SJSA1 (cell line): Measurements from ENCODE around the gene TMC6. TPM values are rescaled to one million over a fixed set of nuclear protein-coding genes. Genes with fewer than 3 reads are reported as not detected.
"Not testable (repeated sequence)": the region's sequence is repeated elsewhere in the genome, so short reads cannot be mapped to it uniquely, and the experiment has no call there.

Source experiments
- DNase-seq, 2 experiments: peaks; one replicate each; pipeline ENCODE4 v3.0.0-alpha.2; 2015 to 2020; ENCODE audit warnings: low spot score in 2 of 2, low read depth in 1 of 2
- H3K27ac ChIP-seq: fragments of 250-450 bp; sonication (Bioruptor Pico); 2 replicates; pipeline ENCODE4 v1.5.1; 2020; ENCODE audit warnings: mild to moderate bottlenecking, moderate library complexity
- H3K27me3 ChIP-seq: fragments of 250-450 bp; sonication (Bioruptor Pico); replicated peaks from 2 replicates; pipeline ENCODE4 v1.5.1; 2020; ENCODE audit warnings: mild to moderate bottlenecking, moderate library complexity
- H3K36me3 ChIP-seq: fragments of 250-450 bp; sonication (Bioruptor Pico); 2 replicates; pipeline ENCODE4 v1.5.1; 2020; ENCODE audit warnings: mild to moderate bottlenecking
- H3K4me1 ChIP-seq: fragments of 250-450 bp; sonication (Bioruptor Pico); replicated peaks from 2 replicates; pipeline ENCODE4 v1.6.1; 2021; ENCODE audit warnings: mild to moderate bottlenecking
- H3K4me3 ChIP-seq: fragments of 250-450 bp; sonication (Bioruptor Pico); 2 replicates; pipeline ENCODE4 v1.5.1; 2020; ENCODE audit warnings: mild to moderate bottlenecking
- H3K9me3 ChIP-seq: fragments of 250-450 bp; sonication (Bioruptor Pico); replicated peaks from 2 replicates; pipeline ENCODE4 v1.5.1; 2020; ENCODE audit warnings: mild to moderate bottlenecking
- total RNA-seq: library from RNA; depleted of rRNA; stranded (reverse); fragments of >200 nt; shearing (Covaris generic); gene quantifications from 2 replicates; pipeline ENCODE4 v1.2.3, GENCODE V29; 2014; rRNA removed

TMC6 gene
- 0.53 TPM in 1 of 2 replicates, not detected in the other for total RNA-seq

- Histone ChIP-seq H3K36me3 (no peaks in the 10 kb centered on the region), H3K27ac (no peak within 1 kb of the TSS), H3K4me1 (peaks cover 16% of the 10 kb centered on the region), H3K9me3 (no peaks in the 10 kb centered on the region), H3K4me3 (peak within 1 kb of the TSS; percentile 36), H3K27me3 (peaks cover 56% of the 10 kb centered on the region)
- no peak for DNase-seq
Measured at GRCh38 chr17:78128551-78129350, at the start of gene TMC6. Gene TMC6, minus strand, starts transcription at chr17:78128755. Its CDS starts 1,923 bp downstream, at chr17:78126832.

DNA sequence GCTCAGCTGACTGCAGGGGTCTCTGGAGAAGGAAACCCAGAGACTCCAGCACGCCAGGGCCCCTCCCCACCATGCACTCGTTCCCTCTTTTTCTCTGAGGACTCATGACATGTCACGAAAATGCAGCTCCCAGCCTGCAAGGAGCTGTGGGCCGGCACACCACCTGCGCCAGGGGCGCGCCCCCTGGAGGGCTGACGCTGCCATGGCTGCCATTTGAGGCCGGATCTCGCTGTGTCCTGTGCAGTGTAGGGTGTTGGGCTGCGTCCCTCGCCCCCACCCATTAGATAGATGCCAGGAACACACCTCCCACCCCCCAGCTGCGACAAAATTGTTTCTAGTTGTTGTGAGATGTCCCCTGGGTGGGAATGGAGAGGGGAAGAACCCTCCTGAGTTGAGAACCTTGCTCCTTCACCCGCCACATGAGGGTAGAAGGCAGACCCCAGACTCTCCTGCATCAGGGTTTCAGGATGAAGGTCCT is 48.0 kb upstream of the TMC6 start:
- peaks cover 89% of the 10 kb centered on the region for H3K36me3 ChIP-seq
- H3K4me3 ChIP-seq = no peak overlapping the region
- no peaks in the 10 kb centered on the region for H3K9me3 ChIP-seq
- H3K27me3 ChIP-seq = no peaks in the 10 kb centered on the region
- H3K4me1 ChIP-seq = peaks cover 51% of the 10 kb centered on the region
- no peak for DNase-seq
- H3K27ac ChIP-seq = no peak overlapping the region

- DNase-seq = no peak
- Histone ChIP-seq H3K27me3 (no peaks in the 10 kb centered on the region), H3K36me3 (peaks cover 82% of the 10 kb centered on the region), H3K4me3 (no peak overlapping the region), H3K4me1 (peaks cover 41% of the 10 kb centered on the region), H3K9me3 (no peaks in the 10 kb centered on the region), H3K27ac (no peak overlapping the region)
Measured at GRCh38 chr17:78175643-78175981, 47.1 kb upstream of the TMC6 start.

DNA sequence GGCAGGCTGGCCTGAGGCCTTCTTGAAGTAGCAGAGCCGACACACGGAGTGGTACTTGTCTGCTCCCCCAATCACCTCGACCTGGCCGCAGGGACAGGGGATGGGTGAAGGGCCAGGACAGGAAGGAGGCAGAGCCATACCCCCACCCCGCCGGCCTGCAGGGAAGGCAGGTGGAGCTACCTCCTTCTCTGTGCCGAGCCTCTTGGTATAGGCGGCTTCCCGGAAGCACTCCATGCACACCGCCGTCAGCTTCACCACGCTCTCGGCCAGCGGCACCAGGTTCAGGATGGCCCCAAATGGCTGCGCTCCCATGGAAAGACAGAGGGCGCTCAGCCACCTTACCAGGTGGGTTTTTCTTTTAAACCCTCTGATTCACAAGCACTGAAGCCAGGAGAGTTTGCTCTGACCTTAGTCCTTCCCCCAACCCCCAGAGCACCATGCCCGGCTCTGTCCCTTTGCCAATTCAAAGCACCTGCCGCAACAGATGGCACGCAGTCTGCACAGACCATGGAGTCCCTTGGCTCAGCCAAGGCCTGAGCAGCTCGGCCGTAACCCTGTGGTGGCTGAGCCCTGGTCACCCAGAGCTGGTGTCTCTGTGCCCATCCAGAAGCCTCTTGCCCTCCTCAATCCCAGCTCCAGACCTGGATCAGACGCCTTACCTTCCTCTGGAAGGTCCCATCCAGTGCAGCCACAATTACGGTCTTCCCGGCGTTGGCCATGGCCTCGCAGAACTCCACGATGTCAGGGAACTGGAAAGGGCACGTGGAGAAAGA is 46.5 kb upstream of the TMC6 start:
- Histone ChIP-seq H3K4me3 (no peak overlapping the region), H3K27ac (no peak overlapping the region), H3K36me3 (peaks cover 81% of the 10 kb centered on the region), H3K27me3 (no peaks in the 10 kb centered on the region), H3K9me3 (no peaks in the 10 kb centered on the region), H3K4me1 (peaks cover 38% of the 10 kb centered on the region)
- no peak for DNase-seq

GRCh38 chr17:78174346-78174869 is 45.9 kb upstream of the TMC6 start:
- Histone ChIP-seq H3K36me3 (peaks cover 81% of the 10 kb centered on the region), H3K27ac (no peak overlapping the region)
- no peak for DNase-seq

GRCh38 chr17:78173097-78173715 is 44.7 kb upstream of the TMC6 start:
- peaks cover 71% of the 10 kb centered on the region for H3K36me3 ChIP-seq
- peaks cover 35% of the 10 kb centered on the region for H3K4me1 ChIP-seq
- H3K9me3 ChIP-seq = no peaks in the 10 kb centered on the region
- H3K27me3 ChIP-seq = no peaks in the 10 kb centered on the region
- H3K4me3 ChIP-seq = no peak overlapping the region
- H3K27ac ChIP-seq = peak overlapping the region; percentile 41
- DNase-seq = no peak

More at GRCh38 chr17:78174346-78174869, 45.9 kb upstream of the TMC6 start:
- no peaks in the 10 kb centered on the region for H3K27me3 ChIP-seq
- no peak overlapping the region for H3K4me3 ChIP-seq
- peaks cover 36% of the 10 kb centered on the region for H3K4me1 ChIP-seq
- no peaks in the 10 kb centered on the region for H3K9me3 ChIP-seq

- Histone ChIP-seq H3K9me3 (no peaks in the 10 kb centered on the region), H3K36me3 (peaks cover 65% of the 10 kb centered on the region), H3K4me3 (no peak overlapping the region), H3K4me1 (peaks cover 38% of the 10 kb centered on the region), H3K27ac (peak overlapping the region; percentile 41), H3K27me3 (no peaks in the 10 kb centered on the region)
- peak in 1 of 2 experiments; percentile 66 for DNase-seq
Measured at GRCh38 chr17:78172249-78173051, 43.9 kb upstream of the TMC6 start.

DNA sequence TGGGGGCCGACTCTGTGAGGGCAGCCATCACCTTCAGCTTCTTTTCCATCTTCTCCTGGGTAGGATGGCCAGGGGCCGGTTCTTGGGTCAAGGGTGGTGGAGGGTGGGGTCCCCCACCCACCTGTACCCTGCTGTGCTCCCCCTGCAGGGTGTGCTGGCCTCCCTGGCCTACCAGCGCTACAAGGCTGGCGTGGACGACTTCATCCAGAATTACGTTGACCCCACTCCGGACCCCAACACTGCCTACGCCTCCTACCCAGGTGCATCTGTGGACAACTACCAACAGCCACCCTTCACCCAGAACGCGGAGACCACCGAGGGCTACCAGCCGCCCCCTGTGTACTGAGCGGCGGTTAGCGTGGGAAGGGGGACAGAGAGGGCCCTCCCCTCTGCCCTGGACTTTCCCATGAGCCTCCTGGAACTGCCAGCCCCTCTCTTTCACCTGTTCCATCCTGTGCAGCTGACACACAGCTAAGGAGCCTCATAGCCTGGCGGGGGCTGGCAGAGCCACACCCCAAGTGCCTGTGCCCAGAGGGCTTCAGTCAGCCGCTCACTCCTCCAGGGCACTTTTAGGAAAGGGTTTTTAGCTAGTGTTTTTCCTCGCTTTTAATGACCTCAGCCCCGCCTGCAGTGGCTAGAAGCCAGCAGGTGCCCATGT is 43.2 kb upstream of the TMC6 start:
- H3K4me3 ChIP-seq, H3K9me3 ChIP-seq, DNase-seq, H3K27me3 ChIP-seq: not testable (repeated sequence)
- peak overlapping the region; percentile 41; the same call in 1 of the 2 replicates for H3K27ac ChIP-seq
- peaks cover 58% of the 10 kb centered on the region for H3K36me3 ChIP-seq
- H3K4me1 ChIP-seq = peaks cover 38% of the 10 kb centered on the region

DNA sequence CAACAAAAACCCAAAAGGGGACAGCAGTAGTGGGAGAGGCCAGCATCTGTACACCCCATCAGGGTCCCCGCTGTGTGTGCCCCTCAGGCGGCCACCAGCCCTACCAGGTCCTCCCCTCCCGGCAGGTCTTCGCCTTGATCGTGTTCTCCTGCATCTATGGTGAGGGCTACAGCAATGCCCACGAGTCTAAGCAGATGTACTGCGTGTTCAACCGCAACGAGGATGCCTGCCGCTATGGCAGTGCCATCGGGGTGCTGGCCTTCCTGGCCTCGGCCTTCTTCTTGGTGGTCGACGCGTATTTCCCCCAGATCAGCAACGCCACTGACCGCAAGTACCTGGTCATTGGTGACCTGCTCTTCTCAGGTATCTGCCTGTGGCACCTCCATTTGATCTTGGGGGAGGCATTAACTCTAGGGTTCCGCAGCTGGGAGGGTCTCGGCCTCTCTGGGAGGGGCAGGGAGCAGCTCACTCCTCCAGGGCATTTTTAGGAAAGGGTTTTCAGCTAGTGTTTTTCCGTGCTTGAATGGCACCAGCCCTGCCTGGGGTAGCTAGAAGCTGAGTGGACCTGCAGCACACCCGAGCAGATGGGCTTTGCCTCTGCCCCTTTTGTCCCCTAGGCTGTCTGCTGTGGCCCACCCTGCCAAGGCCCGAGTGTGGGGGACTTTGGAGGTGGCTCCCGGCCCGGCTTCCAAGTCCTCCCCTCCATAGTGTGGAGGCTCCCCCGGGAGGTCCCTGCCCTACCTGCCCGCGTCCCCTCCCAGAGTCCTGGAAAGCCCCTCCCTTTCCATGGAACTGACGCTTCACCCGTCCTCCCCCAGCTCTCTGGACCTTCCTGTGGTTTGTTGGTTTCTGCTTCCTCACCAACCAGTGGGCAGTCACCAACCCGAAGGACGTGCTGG is 42.4 kb upstream of the TMC6 start:
- Histone ChIP-seq H3K9me3 (no peaks in the 10 kb centered on the region), H3K36me3 (peaks cover 50% of the 10 kb centered on the region), H3K4me1 (peaks cover 38% of the 10 kb centered on the region), H3K4me3 (no peak overlapping the region), H3K27me3 (no peaks in the 10 kb centered on the region), H3K27ac (no peak overlapping the region)
- peak in 1 of 2 experiments; percentile 55 for DNase-seq

- no peaks in the 10 kb centered on the region for H3K27me3 ChIP-seq
- no peaks in the 10 kb centered on the region for H3K9me3 ChIP-seq
- DNase-seq = peak; percentile 74 to 78
- H3K4me3 ChIP-seq = peak overlapping the region; percentile 80
- peaks cover 32% of the 10 kb centered on the region for H3K36me3 ChIP-seq
- no peak overlapping the region for H3K27ac ChIP-seq
- peaks cover 38% of the 10 kb centered on the region for H3K4me1 ChIP-seq
Measured at GRCh38 chr17:78168903-78169793, 40.6 kb upstream of the TMC6 start.

- Histone ChIP-seq H3K27me3 (no peaks in the 10 kb centered on the region), H3K36me3 (peaks cover 25% of the 10 kb centered on the region), H3K4me3 (peak within 1 kb of the TSS; percentile 80), H3K4me1 (peaks cover 34% of the 10 kb centered on the region), H3K9me3 (no peaks in the 10 kb centered on the region), H3K27ac (no peak within 1 kb of the TSS)
- peak; percentile 64 to 81 for DNase-seq
Measured at GRCh38 chr17:78168242-78168902, 39.8 kb upstream of the TMC6 start, which contains the start of gene SYNGR2. Gene SYNGR2, plus strand, starts transcription at chr17:78168581. Its CDS starts 36 bp downstream, at chr17:78168617.
